HUDEP-2 (cell line): Measurements from ENCODE around the gene RPTN.
"Not testable (repeated sequence)": the region's sequence is repeated elsewhere in the genome, so short reads cannot be mapped to it uniquely, and the experiment has no call there.

Source experiments
- DNase-seq, 76 experiments: peaks; one replicate each; lab custom pipeline; 2025; ENCODE audit not compliant: unreplicated experiment in 76 of 76; lab: John Stamatoyannopoulos, UW

The RPTN gene

GRCh38 chr1:152166966-152167365 is 7.9 kb upstream of the RPTN start:
- no peak for DNase-seq

GRCh38 chr1:152165286-152166077 is 6.5 kb upstream of the RPTN start:
- no peak for DNase-seq

- no peak for DNase-seq
Observed at GRCh38 chr1:152164517-152165136, 5.6 kb upstream of the RPTN start.

DNA sequence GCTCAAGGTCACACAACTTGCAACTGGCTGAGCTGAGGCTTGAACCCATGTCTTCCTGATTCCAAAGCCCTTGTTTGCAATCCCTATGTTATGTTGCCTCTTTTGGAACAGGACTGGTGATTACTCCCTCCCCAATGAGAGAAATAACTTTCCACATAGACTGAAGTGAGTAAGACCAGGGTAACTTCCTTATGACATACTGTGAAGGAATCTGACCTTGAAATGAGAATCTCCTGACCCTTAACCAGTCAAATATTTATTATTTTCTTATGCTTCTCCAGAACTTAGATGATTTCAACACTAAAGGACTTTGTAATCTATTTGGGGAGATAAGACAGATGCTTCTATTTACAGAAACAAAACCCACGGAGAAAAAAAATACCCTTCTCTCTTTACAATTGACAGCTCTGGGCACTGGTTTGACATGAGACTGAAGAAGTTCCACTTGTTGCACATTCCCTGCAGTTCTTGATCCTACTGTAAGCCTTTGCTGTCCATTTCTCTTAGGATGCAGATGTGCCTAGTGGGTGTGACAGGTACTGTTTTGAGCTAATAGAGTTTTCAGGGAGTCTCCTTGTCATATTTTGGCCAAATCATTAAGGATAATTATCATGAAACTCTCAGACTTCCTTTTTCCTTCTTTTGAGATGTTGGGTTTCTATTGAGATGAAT is 3.9 kb upstream of the RPTN start:
- no peak for DNase-seq

GRCh38 chr1:152160576-152160975 is 1.5 kb upstream of the RPTN start:
- no peak for DNase-seq

DNA sequence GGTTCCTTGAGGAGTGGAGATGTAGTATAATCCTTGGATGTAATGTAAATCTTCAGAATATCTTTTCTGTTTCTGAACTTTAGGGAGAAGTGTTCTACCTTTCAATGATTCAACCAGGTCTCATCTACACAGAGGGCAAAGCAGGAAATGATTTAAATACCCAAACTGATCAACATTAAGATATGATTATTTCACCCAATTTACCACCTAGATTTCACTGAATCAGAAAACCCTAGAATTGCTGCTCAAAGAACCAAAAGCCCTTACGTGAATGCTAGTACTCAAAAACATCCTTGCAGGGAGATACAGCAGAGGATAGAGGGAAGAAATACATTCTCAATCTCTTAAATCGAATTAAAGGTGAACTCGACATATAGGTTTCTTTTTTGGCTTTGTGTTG is 5.0 kb downstream of the RPTN start:
- DNase-seq, result no peak

DNA sequence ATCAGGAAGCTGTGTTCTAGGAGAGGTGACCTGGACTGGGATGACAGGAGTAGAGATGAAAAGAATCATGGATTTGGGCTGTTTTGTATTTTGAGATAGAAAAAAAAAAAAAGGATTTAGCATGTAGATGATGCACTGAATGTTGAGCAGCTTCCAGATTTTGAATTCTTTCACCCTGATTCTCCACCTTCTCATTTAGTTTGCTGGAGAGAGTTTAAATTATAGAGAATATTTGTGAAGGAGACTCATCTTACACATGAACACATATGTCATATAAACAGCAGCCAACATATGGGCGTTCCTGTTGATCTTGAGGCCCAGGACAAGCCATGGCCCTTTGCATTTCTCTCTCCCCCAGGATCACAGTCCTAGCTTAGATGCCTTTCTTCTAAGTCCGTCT is 7.4 kb downstream of the RPTN start:
- no peak for DNase-seq

GRCh38 chr1:152148981-152149380 is 10.0 kb downstream of the RPTN start:
- DNase-seq, result no peak

GRCh38 chr1:152148051-152148450 is 11.0 kb downstream of the RPTN start:
- DNase-seq, result no peak

- DNase-seq, result no peak
Observed at GRCh38 chr1:152145769-152146168, 13.3 kb downstream of the RPTN start.

DNA sequence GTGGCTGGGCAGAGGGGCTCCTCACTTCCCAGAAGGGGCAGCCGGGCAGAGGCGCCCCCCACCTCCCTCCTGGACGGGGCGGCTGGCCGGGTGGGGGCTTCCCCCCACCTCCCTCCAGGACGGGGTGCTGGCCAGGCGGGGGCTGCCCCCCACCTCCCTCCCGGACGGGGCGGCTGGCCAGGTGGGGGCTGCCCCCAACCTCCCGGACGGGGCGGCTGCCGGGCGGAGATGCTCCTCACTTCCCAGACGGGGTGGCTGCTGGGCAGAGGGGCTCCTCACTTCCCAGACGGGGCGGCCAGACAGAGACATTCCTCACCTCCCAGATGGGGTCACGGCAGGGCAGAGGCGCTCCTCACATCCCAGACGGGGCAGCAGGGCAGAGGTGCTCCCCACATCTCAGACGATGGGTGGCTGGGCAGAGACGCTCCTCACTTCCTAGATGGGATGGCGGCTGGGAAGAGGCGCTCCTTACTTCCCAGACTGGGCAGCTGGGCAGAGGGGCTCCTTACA is 14.3 kb downstream of the RPTN start:
- not testable (repeated sequence) for DNase-seq

GRCh38 chr1:152143150-152143887 is 15.7 kb downstream of the RPTN start:
- no peak for DNase-seq

GRCh38 chr1:152141971-152142584 is 16.9 kb downstream of the RPTN start:
- DNase-seq, result peak in 17 of 76 experiments; percentile 0 to 9 (median 3)

GRCh38 chr1:152137215-152137614 is 21.8 kb downstream of the RPTN start:
- DNase-seq, result peak in 9 of 76 experiments; percentile 7 to 64 (median 42)

DNA sequence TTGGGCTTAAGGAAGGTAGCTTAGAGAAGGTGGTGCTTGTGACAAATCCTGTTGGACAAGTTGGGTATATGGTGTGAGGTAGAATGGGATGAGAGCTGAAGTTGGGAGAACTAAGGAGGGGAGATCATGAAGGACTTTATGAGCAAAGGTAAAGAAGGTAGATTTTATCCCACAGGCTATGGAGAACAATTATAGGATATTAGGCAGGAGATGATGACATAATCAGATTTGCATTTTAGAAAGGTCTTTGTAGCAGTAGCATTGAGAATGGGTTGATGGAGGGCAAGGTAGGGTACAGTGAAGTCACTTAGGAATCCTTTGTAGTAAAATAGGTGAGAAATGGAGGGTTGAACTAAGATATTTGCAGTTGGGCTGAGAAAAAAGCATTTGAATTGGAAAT is 28.8 kb downstream of the RPTN start:
- no peak for DNase-seq

GRCh38 chr1:152127673-152128072 is 31.4 kb downstream of the RPTN start:
- no peak for DNase-seq

DNA sequence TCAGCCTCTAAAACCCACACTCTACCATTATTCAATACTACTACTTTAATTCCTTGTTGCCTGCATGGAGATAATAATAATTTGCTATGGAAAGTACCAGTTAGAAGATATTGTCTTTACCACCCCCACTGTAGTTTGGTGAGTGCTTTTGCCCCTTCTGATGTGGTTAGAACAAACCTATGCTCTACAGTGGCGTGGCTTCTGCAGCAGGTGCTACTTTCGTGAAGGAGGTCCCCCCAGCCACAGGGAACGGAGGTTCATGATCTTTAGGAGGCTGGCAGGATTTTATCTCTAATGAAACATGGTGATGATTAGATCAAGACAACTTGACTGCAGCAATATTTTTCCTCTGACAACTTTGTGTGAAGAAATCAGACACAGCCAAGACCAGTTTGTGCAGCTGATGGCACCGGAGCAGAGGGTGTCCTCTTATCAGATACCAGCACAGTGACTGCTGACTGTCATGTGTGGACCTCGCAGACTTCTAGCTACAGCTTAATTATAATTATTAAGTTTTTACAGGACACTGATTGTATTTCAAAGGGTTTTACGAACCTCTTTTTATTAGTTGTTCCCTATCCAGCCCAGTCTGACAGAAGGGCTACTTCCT is 33.1 kb downstream of the RPTN start:
- no peak for DNase-seq

GRCh38 chr1:152118915-152119314 is 40.1 kb downstream of the RPTN start:
- no peak for DNase-seq

DNA sequence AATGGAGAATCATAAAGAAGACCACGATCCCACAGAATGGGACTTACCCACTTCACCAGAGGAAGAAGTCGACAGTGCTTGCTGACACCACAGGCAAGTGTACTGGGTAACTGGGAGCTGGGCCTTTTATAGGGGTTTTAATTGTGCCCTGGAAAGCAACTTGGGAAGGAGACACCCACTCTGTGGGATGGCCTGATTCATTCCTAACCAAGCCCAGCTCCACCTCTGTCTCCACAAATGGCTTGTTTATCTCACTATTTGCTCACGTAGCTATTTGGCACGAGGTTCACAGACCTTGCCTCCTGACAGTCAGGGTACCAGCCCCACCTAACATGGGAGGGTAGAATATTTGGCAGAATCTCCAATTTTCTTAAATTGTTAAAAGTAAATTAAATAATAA is 43.7 kb downstream of the RPTN start, which contains the start of gene TCHH:
TSS of gene TCHH (minus strand) at position 101 of the 400 bp plus-strand sequence. CDS start 1,364 bp downstream, outside the sequence.
- DNase-seq, result no peak

DNA sequence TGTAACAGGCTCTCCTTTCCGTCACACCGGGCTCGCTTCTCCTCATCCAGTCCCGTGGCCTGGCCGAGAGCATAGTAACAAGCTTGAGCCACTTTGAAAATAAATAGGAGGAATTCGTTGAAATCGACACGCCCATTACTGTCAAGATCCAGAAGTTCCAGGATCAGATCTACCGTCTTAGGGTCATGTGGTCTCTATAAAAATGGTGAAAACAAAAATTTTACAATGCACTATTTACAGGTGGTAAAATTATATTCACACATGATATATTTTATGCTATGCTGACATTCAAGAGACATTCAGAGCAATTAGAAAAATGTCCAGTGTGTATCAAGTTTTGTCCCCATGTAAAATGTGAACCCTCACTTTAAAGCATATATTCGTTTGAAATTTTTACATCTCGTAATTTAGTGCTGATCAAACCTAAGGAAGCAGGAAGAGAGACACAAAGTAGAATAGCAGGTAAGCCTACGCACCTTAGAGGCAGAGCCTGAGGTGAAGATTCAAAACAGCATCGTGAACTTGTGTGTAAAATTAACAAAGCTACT is 46.1 kb downstream of the RPTN start:
- no peak for DNase-seq
